ENCODE measurements around the gene PLEK. TPM values are rescaled to one million over a fixed set of nuclear protein-coding genes. Genes with fewer than 3 reads are reported as not detected.
A peak's percentile ranks its signal among the peaks of the same experiment; 100 is the strongest.

The PLEK gene
- total and polyA plus RNA-seq, 9 of the 15 experiments (the other 6 are each of a cell fraction or from before 2014, with no cell fraction given) = 0.14 to 1.2 (median 0.36) TPM

GRCh38 chr2:68316111-68316510 is 49.0 kb upstream of the PLEK start:
- ChIA-PET CTCF (ENCODE audit: low intra/inter-chr PET ratio) (no interaction called here), POLR2A (interaction anchor here (0.7 to 1.2 kb wide), 4 partner anchors 9 to 114 kb away, joined by 3 read pairs; no protein-coding TSS in a partner anchor)
- Histone ChIP-seq H4K20me1 (replicated peaks; ENCODE audit: control insufficient read depth, insufficient read depth, low read length) (no peaks in the 10 kb centered on the region), H3K27ac (ENCODE audit: extremely low read depth, low read depth, low read length) (no peak overlapping the region), H2AFZ (ENCODE audit: low read depth, low read length) (peak overlapping the region; percentile 18; the same call in 1 of the 2 replicates), H3K4me1 (replicated peaks in 1 of 2; ENCODE audit: control insufficient read depth in 2 of 2, insufficient read depth in 2 of 2, low read length in 2 of 2) (peaks cover 0 to 15% of the 10 kb centered on the region in 2 experiments; a peak in 2 of 5 replicates), H3K27me3 (ENCODE audit: control insufficient read depth in 2 of 2, insufficient read depth in 2 of 2, low read length in 2 of 2) (no peaks in the 10 kb centered on the region), H3K4me2 (ENCODE audit: insufficient read depth, low read length) (no peak overlapping the region), H3K9me3 (replicated peaks; ENCODE audit: control insufficient read depth, insufficient read depth, low read depth, low read length) (no peaks in the 10 kb centered on the region), H3K36me3 (ENCODE audit: control insufficient read depth, insufficient read depth, low read length) (no peaks in the 10 kb centered on the region), H3K4me3 (no peak overlapping the region), H3K9me1 (ENCODE audit: control insufficient read depth, insufficient read depth, low read length) (no peaks in the 10 kb centered on the region), H3K9ac (ENCODE audit: insufficient read depth in 1 of 2, low read depth in 2 of 2, low read length in 2 of 2) (no peak overlapping the region), H3K79me2 (ENCODE audit: control insufficient read depth, insufficient read depth, low read length) (no peaks in the 10 kb centered on the region)
- intact Hi-C loops (cut with micrococcal nuclease) = no loop called here
- ATAC-seq (no peak), FAIRE-seq (no peak), DNase-seq (ENCODE audit: extremely low read depth in 1 of 4, low spot score in 3 of 4) (no peak)
- WGBS (ENCODE audit: insufficient coverage, low coverage, missing lambda C conversion rate) = 23% methylated on average over 2 of the region's 2 CpGs
- TF ChIP-seq TCFL5 (CRISPR knock-in tag; conservative IDR thresholded peaks at IDR 0.05) = no peak
- TF ChIP-seq THRAP3 (IDR thresholded peaks at IDR 0.05; ENCODE audit: borderline replicate concordance) = no peak
- TF ChIP-seq ZBTB9 (CRISPR knock-in tag; IDR thresholded peaks at IDR 0.05) = no peak
- TF ChIP-seq SNRNP70 (optimal IDR thresholded peaks at IDR 0.05; ENCODE audit: low read depth, low read length) = no peak
- TF ChIP-seq BMI1 (IDR thresholded peaks at IDR 0.05; ENCODE audit: low read length) = no peak
- TF ChIP-seq ZNF253 (CRISPR knock-in tag; conservative IDR thresholded peaks at IDR 0.05) = no peak
- TF ChIP-seq HNRNPUL1 (IDR thresholded peaks at IDR 0.05; ENCODE audit: low read length) = no peak
- no peak for TF ChIP-seq GATAD2A (IDR thresholded peaks at IDR 0.05)
- TF ChIP-seq MAFF (IDR thresholded peaks at IDR 0.05; ENCODE audit: low read length) = no peak
- TF ChIP-seq RFX1 (IDR thresholded peaks at IDR 0.05) = no peak
- TF ChIP-seq RBM15 (IDR thresholded peaks at IDR 0.05; ENCODE audit: insufficient read depth, low read length) = no peak
- in situ Hi-C loops (cut with MboI) = no loop called here
- no TSS peak for BruUV-seq (replicated peaks)
